H9 (cell line): Measurements from ENCODE around the gene XXYLT1. TPM values are rescaled to one million over a fixed set of nuclear protein-coding genes. Genes with fewer than 3 reads are reported as not detected.

Experiments used
- DNase-seq: peaks from one replicate; pipeline ENCODE4 v3.0.0-alpha.2; 2017
- H2AFZ ChIP-seq: one replicate; pipeline ENCODE4 v1.6.1; 2013; ENCODE audit warnings: mild to moderate bottlenecking, low read length, control low read depth, moderate library complexity
- H2AK5ac ChIP-seq: 2 replicates; pipeline ENCODE4 v1.6.1; 2013; ENCODE audit warnings: low read length, control low read depth, mixed read lengths; ENCODE audit not compliant: insufficient read length
- H2BK120ac ChIP-seq: one replicate; pipeline ENCODE4 v1.6.1; 2013; ENCODE audit warnings: low read depth, mild to moderate bottlenecking, low read length, control low read depth, inconsistent platforms; ENCODE audit not compliant: poor library complexity, severe bottlenecking
- H2BK12ac ChIP-seq: 2 replicates; pipeline ENCODE4 v1.6.1; 2013; ENCODE audit warnings: low read length, control low read depth, mixed read lengths, low read depth; ENCODE audit not compliant: insufficient read length
- H2BK15ac ChIP-seq: 2 replicates; pipeline ENCODE4 v1.6.1; 2013; ENCODE audit warnings: low read depth, low read length, control low read depth
- H2BK20ac ChIP-seq: one replicate; pipeline ENCODE4 v1.6.1; 2013; ENCODE audit warnings: low read depth, mild to moderate bottlenecking, low read length, control low read depth, inconsistent platforms; ENCODE audit not compliant: poor library complexity, severe bottlenecking
- H2BK5ac ChIP-seq: 2 replicates; pipeline ENCODE4 v1.6.1; 2013; ENCODE audit warnings: low read length, control low read depth, mixed read lengths; ENCODE audit not compliant: insufficient read length
- H3K14ac ChIP-seq: 2 replicates; pipeline ENCODE4 v1.6.1; 2013; ENCODE audit warnings: low read length, control low read depth; ENCODE audit not compliant: insufficient read depth
- H3K18ac ChIP-seq: 2 replicates; pipeline ENCODE4 v1.6.1; 2013; ENCODE audit warnings: low read depth, mild to moderate bottlenecking, mixed read lengths, low read length, control low read depth; ENCODE audit not compliant: insufficient read length
- H3K23ac ChIP-seq: 2 replicates; pipeline ENCODE4 v1.6.1; 2013; ENCODE audit warnings: low read length, control low read depth, mixed read lengths, low read depth; ENCODE audit not compliant: insufficient read length
- H3K23me2 ChIP-seq: 2 replicates; pipeline ENCODE4 v1.6.1; 2013; ENCODE audit warnings: low read depth, mild to moderate bottlenecking, mixed read lengths, low read length, control low read depth; ENCODE audit not compliant: insufficient read length, poor library complexity, severe bottlenecking
- H3K27ac ChIP-seq: 2 replicates; pipeline ENCODE4 v1.5.1; 2013; ENCODE audit warnings: low read length, control low read depth, mixed read lengths, low read depth; ENCODE audit not compliant: insufficient read length
- H3K27me3 ChIP-seq: 2 replicates; pipeline ENCODE4 v1.6.1; 2013; ENCODE audit warnings: low read length, control low read depth, inconsistent platforms; ENCODE audit not compliant: insufficient read depth
- H3K4ac ChIP-seq: 2 replicates; pipeline ENCODE4 v1.6.1; 2013; ENCODE audit warnings: low read depth, mild to moderate bottlenecking, control low read depth, inconsistent platforms, low read length, moderate library complexity
- H3K4me1 ChIP-seq: 2 replicates; pipeline ENCODE4 v1.6.1; 2013; ENCODE audit warnings: low read length, control low read depth, inconsistent platforms; ENCODE audit not compliant: insufficient read depth
- H3K4me2 ChIP-seq: 2 replicates; pipeline ENCODE4 v1.6.1; 2013; ENCODE audit warnings: low read length, control low read depth, mixed read lengths; ENCODE audit not compliant: insufficient read length, insufficient read depth
- H3K56ac ChIP-seq: 2 replicates; pipeline ENCODE4 v1.6.1; 2013; ENCODE audit warnings: low read depth, mild to moderate bottlenecking, mixed read lengths, low read length, control low read depth; ENCODE audit not compliant: insufficient read length
- H3K79me1 ChIP-seq: 2 replicates; pipeline ENCODE4 v1.6.1; 2013; ENCODE audit warnings: low read depth, mild to moderate bottlenecking, moderate library complexity, low read length, control low read depth, inconsistent platforms; ENCODE audit not compliant: insufficient read depth, poor library complexity, severe bottlenecking
- H3K79me2 ChIP-seq: 2 replicates; pipeline ENCODE4 v1.6.1; 2013; ENCODE audit warnings: low read length, control low read depth, inconsistent platforms; ENCODE audit not compliant: insufficient read depth
- H3K9ac ChIP-seq: 2 replicates; pipeline ENCODE4 v1.6.1; 2013; ENCODE audit warnings: low read length, control low read depth, mixed read lengths; ENCODE audit not compliant: insufficient read length; ENCODE audit errors: extremely low read depth
- H3K9me3 ChIP-seq: one replicate; pipeline ENCODE4 v1.6.1; 2013; ENCODE audit warnings: low read depth, low read length, inconsistent platforms; ENCODE audit not compliant: control insufficient read depth
- H3T11ph ChIP-seq: one replicate; pipeline ENCODE4 v1.6.1; 2013; ENCODE audit warnings: mild to moderate bottlenecking, low read length, control low read depth, inconsistent platforms
- H4K20me1 ChIP-seq: one replicate; pipeline ENCODE4 v1.6.1; 2013; ENCODE audit not compliant: control insufficient read depth, insufficient read length, insufficient read depth
- H4K5ac ChIP-seq: 2 replicates; pipeline ENCODE4 v1.6.1; 2013; ENCODE audit warnings: low read depth, mild to moderate bottlenecking, mixed read lengths, low read length, control low read depth; ENCODE audit not compliant: insufficient read length
- H4K8ac ChIP-seq: replicated peaks from 2 replicates; pipeline ENCODE4 v1.6.1; 2013; ENCODE audit warnings: low read length, control low read depth, mixed read lengths, low read depth; ENCODE audit not compliant: insufficient read length
- H4K91ac ChIP-seq: 2 replicates; pipeline ENCODE4 v1.6.1; 2013; ENCODE audit warnings: low read depth, mild to moderate bottlenecking, moderate library complexity, mixed read lengths, low read length, control low read depth; ENCODE audit not compliant: insufficient read length
- H3K27ac Mint-ChIP-seq, 3 experiments: 2 replicates in 2 of 3; 3 replicates in 1 of 3; pipeline ENCODE4 v1.8.0; 2020 to 2021; ENCODE audit warnings: mixed read lengths in 3 of 3, mild to moderate bottlenecking in 1 of 3, moderate library complexity in 1 of 3
- H3K27me3 Mint-ChIP-seq: 2 replicates; pipeline ENCODE4 v1.8.0; 2021; ENCODE audit warnings: low read depth, mild to moderate bottlenecking, moderate library complexity, mixed read lengths
- H3K36me3 Mint-ChIP-seq, 3 experiments: 2 replicates in 2 of 3; 3 replicates in 1 of 3; pipeline ENCODE4 v1.8.0; 2020 to 2021; ENCODE audit warnings: low read depth in 3 of 3, mixed read lengths in 3 of 3; ENCODE audit not compliant: insufficient read depth in 1 of 3
- H3K4me1 Mint-ChIP-seq, 2 experiments: 2 replicates each; pipeline ENCODE4 v1.8.0; 2020; ENCODE audit warnings: mixed read lengths in 2 of 2
- H3K4me3 Mint-ChIP-seq, 2 experiments: 2 replicates in 1 of 2; 3 replicates in 1 of 2; pipeline ENCODE4 v1.8.0; 2020 to 2021; ENCODE audit warnings: mild to moderate bottlenecking in 2 of 2, mixed read lengths in 2 of 2, moderate library complexity in 1 of 2
- H3K9me3 Mint-ChIP-seq, 2 experiments: 2 replicates in 1 of 2; 3 replicates in 1 of 2; pipeline ENCODE4 v1.8.0; 2020; ENCODE audit warnings: mild to moderate bottlenecking in 2 of 2, mixed read lengths in 2 of 2, moderate library complexity in 1 of 2
- WGBS: extraction: QIAGEN DNeasy Blood & Tissue Kit; methylation state at CpG from one replicate; pipeline ENCODE4 v1.1.7; 2013; ENCODE audit warnings: missing lambda C conversion rate, low lambda C conversion rate, mixed read lengths; ENCODE audit not compliant: insufficient read length; ENCODE audit errors: extremely low coverage; 5-methylcytosine and 5-hydroxymethylcytosine counted together
- total RNA-seq: library from RNA; stranded (reverse); gene quantifications from 2 replicates; pipeline ENCODE4 v1.2.1, GENCODE V29; 2021
- TF ChIP-seq, protein P1 (sequence below): fragments of 200-600 bp; sonication (generic); conservative IDR thresholded peaks from 3 replicates; pipeline ENCODE4 v1.8.0; 2021; ENCODE audit warnings: antibody characterized with exemption, mild to moderate bottlenecking

The XXYLT1 gene
- total RNA-seq, 1 experiment from 2014 or later, result 22.7 TPM

DNA sequence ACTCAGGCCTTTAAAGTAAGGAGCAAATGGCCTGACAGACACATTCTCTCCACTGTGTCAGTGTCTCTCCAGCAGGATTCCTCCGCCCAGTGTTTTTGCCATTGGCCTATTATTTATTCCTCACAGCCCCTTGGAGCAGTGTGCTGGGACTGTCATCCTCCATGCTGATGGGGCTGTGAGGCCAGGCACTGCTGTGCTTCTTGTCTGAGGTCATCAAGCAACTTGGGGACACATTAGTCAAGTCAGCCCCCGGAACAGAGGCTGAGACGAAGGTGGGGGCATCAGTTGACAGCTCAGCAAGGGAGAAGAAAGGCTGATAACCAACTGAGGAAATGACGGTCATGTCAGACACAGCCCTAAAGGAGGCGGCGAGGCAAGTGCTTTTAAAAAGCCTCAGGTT is 67.4 kb downstream of the XXYLT1 start:
- Histone ChIP-seq H3K14ac (peak overlapping the region; percentile 45; the same call in 1 of the 2 replicates), H3K23me2 (no peaks in the 10 kb centered on the region), H3K56ac (no peak overlapping the region), H3K4me1 (peaks cover 2% of the 10 kb centered on the region; the same call in 1 of the 2 replicates), H3K23ac (no peak overlapping the region), H4K5ac (no peak overlapping the region), H3K18ac (no peak overlapping the region), H2AK5ac (no peak overlapping the region), H3K4me2 (no peak overlapping the region), H3K79me2 (peaks cover 1% of the 10 kb centered on the region; the same call in 1 of the 2 replicates), H2BK20ac (no peak overlapping the region), H3K27ac (no peak overlapping the region), H2BK120ac (no peak overlapping the region), H2BK12ac (no peak overlapping the region), H2BK15ac (no peak overlapping the region), H4K20me1 (no peaks in the 10 kb centered on the region), H3K27me3 (no peaks in the 10 kb centered on the region), H4K91ac (no peak overlapping the region), H3K9ac (no peak overlapping the region), H2AFZ (no peak overlapping the region), H3K9me3 (no peaks in the 10 kb centered on the region), H3K79me1 (peaks cover 4% of the 10 kb centered on the region), H2BK5ac (no peak overlapping the region), H3T11ph (no peak overlapping the region), H3K4ac (no peak overlapping the region), H4K8ac (no peak overlapping the region)
- H3K27me3 Mint-ChIP-seq, result no peaks in the 10 kb centered on the region; the same call in 1 of the 2 replicates
- H3K4me3 Mint-ChIP-seq, result no peak overlapping the region
- no CpG with 5 or more reads among the region's 6 CpGs for WGBS
- TF ChIP-seq, protein P1, sequence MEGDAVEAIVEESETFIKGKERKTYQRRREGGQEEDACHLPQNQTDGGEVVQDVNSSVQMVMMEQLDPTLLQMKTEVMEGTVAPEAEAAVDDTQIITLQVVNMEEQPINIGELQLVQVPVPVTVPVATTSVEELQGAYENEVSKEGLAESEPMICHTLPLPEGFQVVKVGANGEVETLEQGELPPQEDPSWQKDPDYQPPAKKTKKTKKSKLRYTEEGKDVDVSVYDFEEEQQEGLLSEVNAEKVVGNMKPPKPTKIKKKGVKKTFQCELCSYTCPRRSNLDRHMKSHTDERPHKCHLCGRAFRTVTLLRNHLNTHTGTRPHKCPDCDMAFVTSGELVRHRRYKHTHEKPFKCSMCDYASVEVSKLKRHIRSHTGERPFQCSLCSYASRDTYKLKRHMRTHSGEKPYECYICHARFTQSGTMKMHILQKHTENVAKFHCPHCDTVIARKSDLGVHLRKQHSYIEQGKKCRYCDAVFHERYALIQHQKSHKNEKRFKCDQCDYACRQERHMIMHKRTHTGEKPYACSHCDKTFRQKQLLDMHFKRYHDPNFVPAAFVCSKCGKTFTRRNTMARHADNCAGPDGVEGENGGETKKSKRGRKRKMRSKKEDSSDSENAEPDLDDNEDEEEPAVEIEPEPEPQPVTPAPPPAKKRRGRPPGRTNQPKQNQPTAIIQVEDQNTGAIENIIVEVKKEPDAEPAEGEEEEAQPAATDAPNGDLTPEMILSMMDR, result no peak
- peak overlapping the region in 2 of 3 experiments; percentile 19 to 77; a peak in 3 of 7 replicates for H3K27ac Mint-ChIP-seq
- H3K36me3 Mint-ChIP-seq, result peaks cover 4 to 16% (median 12%) of the 10 kb centered on the region in 3 experiments; a peak in 6 of 7 replicates
- no peaks in the 10 kb centered on the region; a peak in 2 of 5 replicates for H3K9me3 Mint-ChIP-seq
- H3K4me1 Mint-ChIP-seq, result peaks cover 18 to 19% of the 10 kb centered on the region in 2 experiments
- DNase-seq, result no peak
